CD4-positive, alpha-beta T cell treated with Interleukin-17A for 1 hour (primary cell): ENCODE measurements around the gene ZNF516.

Experiments
- DNase-seq: peaks from one replicate; pipeline ENCODE4 v3.0.0-alpha.2; 2020

Gene ZNF516

DNA sequence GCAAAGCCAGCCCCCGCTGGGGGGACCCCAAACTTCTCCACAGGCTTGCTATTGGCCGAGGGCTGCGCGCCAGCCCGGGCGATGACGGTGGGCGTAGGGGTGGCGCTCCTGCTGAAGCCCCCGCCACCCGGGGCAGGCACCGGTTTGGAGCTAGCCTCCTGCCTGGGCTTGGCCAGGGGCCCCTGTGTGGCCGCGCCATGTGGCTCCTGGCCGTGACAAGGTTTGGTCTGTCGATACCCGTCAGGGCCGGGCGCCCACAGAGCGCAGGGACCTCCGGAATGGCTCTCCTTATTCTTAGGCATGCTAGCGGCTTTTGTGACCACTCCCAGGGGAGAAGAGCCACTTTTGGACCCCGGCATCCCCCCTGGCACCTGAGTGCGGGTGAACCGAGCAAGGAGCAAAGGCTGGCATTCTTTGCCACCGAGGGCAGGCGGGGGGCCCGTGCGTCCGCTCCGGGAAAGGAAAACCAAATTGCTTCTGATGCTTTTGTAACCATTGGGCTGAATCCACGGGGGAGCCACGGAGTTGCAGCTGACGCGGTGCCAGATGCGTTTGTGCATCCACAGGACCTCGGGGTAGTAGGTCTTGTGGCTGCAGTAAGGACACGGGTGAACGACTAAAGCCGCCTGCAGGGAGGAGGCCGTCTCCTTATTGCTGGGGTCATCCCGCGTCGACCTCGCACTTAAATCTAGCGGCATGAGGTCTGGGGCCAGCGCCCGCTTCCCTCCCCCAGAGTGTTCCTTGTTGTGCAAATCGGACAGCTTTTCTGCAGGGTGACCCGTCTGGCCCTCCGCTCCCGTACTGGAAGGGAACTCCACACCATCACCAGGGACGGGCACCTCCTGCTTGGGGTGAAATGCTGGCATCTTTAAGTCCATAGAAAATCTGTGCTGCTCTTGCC, 115.6 kb downstream of the ZNF516 start:
- no peak for DNase-seq

DNA sequence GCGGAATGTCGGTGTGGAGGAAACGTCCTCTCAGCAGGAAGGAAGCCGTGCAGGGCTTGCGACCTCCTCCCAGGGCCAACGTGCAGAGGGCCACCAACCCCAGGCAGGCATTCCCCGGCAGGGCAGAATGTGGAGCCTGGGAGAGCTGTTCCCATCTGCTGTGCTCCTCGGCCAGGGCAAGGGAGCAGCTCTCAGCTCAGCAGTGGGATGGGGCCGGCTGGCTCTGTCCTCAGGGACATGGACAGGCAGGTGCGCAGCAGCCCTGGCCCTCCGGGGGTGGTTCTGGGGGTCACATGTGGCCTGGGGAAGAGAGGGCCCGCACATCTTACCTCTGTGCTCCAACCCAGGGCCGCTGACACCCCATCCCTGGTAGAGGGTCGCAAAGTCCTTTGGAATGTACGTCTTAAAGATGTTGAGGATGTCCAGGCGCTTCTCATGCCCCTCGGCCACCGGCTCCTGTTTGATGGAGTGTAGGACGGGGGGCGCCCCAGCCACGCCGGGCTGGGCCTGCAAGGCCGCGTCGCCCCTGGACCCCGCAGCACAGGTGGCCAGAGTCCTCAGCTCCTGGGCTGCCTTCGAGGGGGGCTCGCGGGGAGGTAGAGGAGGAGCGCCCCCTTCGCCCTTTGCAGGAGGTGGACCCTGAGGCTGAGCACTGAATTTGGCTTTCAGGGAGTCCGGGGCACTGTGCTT, 116.4 kb downstream of the ZNF516 start:
- no peak for DNase-seq

DNA sequence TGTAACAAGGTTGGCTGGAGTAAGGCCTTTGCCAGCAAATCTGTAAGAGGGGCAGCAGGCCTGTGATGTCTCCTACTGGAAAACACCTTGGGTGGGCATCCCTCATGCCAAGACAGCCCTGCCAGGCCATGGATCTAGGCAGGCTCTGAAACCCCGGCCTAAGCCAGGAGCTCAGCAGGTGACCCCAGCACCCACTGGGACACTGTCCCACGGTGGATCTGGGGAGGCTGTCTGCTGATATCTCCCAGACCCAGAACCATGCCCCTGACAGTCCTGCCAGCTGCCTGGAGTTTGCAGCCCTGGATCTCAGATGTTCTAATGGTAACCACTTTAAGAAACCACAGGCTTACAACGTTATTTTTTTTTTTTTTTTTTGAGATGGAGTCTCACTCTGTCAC, 117.7 kb downstream of the ZNF516 start:
- DNase-seq: no peak

DNA sequence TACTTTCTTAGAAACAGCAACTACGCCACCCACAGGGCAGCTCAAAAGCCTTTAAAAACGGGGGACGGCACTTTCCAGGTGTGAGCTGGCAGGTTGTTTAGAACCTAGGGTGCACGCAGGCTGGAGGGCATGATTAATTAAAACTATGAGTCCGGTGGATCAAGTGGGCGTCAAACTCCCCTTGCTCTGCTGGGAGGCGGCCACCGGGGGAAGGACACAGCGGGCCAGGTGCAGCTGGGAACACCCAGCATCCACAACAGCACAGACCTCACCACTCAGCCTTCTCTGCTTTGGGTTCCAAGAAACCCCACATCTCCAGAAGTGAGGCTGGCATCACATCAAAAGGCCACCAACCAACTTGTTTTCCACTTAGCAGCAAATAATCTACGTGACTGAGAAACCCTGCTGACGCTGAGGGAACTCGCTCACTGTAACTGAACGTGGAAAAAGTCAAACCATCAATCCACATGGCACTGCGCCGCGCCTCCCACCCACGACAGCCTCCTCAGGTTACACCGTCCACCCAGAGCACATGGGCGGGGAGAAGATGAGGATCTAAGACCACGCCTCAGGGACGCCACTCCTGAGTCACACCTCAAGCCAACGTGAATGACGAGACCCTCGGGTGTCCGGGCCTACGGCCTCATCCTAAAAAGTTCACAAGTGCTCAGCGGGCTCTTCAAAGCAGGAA, 118.2 kb downstream of the ZNF516 start:
- no peak for DNase-seq

DNA sequence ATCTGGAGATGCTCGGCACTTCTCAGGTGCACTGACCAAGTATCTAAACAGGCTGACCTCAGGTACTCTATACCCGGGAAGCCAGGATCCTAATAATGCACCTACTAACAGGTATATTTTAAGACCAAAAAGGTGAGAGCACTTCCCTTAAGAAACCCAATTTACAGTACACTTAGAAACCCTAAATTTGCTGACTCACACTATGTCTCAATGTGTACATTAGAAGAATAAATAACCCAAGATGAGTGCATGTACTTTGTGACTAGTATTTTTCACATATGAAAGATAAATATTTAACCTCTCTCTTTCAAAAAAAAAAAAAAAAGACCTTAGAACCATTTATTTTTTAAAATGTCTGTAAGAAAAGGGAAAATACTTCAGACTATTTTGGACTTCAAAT, 118.8 kb downstream of the ZNF516 start:
- no peak for DNase-seq

DNA sequence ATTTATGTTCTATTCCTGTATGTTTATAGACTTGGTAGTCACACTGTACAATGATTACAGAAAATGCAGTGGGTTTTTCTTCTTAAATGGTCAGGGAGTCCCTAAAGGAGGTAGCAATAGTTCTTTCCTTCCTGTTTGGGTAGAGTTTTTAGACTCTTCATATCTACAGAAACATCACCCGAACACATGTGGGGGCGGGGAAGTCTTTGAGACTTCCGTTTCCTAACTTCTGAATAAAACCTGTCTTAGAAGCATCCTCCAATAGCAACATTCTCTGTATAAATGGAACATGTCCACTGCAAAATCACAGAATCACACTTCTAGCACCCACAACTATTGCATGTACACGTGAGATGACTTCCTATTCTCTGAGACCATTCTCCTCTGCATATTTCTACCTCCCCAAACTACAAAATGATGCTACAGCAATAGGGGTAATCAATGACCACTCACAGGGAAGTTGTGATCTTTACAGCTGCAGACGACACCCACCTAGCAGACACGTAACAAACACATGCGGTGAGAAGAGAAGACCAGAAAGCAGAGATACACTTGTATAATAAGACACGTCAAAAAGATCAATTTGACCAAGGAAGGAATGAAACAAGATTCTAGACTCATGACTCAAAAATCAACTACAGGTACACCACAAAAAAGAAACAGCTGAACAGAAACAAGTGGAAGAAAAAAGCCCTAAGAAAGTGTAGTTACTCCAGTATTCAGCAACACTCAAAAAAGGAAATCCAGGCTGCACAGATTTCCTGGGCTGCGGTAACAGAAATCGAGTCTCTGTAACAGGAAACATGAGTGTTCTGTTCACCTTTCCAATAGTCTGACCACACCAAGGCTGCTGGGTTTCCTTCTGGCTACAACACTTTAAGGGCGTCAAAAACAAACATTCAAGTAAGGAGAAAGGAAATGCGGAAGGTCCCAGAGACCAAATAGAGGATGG, 120.4 kb downstream of the ZNF516 start:
- peak; percentile 28 for DNase-seq

DNA sequence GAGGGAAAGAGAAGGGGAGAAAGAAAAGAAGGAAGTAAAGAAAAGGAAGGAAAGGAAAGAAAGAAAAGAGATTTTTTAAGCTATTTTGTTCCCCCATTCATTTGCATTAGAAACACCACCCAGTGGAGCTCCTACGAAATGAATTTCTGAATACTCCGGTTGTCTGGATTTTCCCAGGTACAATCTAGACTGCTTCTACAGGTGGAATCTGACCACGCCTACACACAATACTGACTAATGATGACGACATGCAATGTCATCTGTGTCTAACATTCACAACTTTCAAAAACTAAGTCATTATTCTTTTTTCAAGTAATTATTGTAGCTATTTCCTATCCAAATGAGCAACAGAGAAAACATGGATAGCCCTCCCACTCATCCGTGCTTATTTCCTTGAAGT, 121.7 kb downstream of the ZNF516 start:
- no peak for DNase-seq

DNA sequence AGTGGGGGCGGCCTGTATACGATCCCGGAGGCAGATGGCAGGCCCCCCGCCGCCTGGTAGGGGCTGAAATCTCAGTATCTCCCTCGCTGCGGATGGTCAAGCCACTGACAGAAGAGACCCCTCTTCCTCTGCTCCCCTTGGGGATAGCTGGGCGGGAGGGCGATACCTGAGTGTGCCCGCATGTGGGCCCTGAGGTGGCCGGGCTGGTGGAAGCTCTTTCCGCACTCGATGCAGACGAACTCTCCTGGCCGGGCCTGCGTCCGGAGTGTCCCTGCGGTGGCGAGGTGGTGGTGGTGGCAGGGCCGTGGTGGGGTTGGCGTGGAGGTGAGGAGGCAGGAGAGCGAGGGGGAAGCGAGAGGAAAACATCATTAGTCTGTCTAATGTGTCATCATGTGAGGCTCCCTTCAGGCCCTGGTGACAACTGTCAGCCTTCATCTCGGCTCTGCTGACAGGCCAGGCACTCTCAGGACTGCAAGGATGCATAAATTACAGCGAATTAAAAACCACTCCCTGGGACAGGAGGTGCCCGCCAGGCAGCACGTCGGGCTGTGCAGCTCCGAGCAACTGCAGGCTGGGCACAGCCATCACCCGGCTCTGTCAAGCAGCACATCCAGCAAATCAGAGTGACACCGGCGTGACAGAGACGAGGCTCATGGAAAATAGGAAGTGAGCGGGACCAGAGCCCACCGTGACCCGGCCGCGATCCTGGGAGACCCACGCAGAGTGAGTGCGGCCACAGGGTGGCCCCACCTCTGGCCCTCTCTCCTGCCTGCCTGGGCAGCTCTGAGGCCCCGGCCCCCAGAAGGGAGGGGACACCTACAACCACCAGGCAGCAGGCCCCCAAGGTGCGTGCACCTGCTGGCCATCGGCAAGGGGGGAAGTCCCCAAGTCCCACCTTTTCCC, 123.5 kb downstream of the ZNF516 start:
- DNase-seq: no peak

DNA sequence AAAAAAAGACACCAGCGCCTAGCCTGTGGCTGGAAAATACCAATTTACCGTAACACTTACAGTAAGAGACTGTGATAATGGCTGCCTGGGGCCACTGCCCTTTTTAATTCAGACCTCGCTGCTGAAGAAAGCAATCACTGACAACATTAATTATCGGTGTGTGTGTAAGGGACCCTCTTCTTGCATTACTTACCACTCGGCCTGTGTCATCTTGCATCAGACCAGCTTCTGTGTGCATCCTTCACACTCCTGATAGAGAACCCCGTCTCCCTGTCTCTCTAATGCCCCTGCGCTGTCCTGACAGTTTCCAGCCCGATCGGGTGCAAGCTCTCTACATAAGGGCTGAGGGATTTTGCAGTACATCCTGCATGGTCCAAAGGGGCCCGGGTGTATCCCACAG, 124.4 kb downstream of the ZNF516 start:
- DNase-seq: no peak

DNA sequence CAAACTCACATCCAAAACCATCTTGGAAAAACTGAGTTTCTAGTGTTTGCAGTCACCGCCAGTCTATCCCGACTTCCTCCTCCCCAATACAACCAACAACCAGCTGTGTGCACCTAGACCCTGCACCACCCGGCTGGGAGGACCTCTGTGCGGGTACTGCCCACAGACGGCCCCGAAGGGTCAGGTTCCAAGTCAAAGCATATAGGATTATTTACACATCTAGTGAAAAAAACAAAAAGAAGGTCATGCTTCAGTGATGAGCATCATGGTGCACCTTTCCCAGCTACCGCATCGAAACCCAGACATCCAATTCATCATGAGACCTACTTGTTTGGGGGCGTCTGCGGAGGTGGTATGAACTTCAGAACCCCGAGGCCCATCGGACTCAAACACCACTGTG, 124.8 kb downstream of the ZNF516 start:
- no peak for DNase-seq

DNA sequence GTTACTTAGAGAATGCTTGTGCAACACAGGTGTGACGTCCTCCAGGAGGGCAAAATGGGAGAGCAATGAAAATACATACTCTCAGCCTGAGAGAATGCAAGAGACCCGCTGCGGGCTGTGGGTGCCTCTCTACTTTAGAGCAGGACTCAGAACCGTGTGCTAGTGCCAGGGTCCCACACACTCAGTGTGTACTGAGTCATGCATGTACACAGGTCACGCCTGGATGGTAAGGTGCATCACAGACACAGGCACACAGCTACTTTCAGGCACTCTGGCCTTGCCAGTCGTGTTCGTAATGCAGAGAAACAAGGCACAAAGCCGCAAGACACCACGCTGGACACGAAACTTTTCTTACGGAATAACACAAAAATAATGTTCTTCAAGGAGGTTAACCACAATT, 125.3 kb downstream of the ZNF516 start:
- no peak for DNase-seq

DNA sequence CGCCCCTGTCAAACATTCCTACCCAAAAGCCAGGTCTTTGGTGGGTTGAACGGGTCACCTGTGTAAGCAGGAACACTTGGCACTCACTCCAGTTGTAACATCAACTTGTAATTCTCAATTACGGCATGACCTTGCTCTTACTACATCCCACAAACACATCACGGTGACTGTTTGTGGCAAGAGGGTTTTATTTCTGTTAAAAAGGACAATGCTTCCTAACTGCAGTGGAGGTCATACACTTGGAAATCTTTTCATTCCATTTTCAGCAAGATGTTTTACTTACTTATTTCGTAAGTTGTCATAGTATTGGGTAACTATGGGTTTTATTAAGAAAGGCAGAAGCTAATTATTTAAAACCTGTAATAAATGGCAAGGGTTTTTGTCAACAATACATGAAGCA, 126.1 kb downstream of the ZNF516 start:
- DNase-seq: no peak

DNA sequence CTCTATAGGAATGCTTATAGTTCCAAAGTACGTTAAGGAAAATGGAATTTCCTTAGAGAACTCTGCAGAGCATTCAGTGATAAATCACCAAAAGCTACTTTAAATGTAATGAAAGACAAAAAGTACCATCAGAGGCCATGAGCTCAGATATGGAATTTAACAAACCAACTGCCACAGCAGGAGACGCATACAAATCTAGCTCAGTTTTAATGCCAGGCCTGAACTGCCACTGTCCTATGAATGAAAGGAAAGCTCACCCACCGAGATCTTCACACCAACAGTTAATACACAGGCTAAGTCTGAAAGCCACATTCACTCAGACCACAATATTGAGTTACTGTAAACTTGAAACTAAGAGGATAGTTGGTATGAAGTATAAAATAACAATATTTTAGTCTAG, 126.8 kb downstream of the ZNF516 start:
- no peak for DNase-seq

DNA sequence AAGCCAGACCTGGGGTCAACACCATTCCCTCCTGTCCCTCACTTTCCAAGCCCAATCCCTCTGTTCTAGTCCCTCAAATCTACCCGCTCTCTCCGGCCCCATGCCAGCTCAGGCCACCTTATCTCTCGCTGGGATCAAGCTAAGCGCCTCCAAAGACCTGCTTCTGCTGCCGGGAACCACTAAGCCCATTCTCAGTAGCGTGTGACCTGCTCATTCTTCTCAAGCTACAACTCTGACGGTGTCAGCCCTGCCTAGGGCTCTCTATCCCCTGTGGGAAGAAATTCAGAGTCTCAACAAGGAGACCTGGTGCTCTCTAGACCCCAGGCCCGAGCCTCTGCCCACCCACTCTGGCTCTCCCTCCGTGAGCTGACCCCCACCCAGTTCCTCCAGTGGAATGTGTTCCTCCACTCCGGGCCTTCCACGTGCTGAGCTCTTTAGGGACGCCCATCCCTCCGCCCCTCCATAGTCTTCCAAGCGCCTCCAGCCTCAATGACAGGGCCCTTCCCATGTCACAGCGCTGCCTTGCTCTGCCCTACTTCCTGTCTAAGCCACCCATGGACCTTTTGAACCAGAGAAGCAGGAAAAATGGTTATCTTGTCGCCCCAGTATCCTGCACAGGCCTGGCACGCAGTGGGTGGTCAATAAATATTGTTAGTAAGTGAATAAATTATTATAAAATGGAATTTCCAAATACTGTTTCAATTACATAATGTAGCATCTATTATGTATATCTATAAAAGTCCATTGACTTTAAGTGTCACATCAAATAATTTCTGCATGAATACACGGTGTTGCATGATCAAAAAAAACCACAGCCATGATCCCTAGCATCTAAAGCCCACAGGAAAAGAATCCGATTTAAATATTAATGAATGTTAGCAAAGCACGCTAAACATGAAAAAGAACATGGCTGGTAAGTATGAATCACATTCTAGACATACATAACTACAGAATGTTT, 127.6 kb downstream of the ZNF516 start:
- DNase-seq: no peak

DNA sequence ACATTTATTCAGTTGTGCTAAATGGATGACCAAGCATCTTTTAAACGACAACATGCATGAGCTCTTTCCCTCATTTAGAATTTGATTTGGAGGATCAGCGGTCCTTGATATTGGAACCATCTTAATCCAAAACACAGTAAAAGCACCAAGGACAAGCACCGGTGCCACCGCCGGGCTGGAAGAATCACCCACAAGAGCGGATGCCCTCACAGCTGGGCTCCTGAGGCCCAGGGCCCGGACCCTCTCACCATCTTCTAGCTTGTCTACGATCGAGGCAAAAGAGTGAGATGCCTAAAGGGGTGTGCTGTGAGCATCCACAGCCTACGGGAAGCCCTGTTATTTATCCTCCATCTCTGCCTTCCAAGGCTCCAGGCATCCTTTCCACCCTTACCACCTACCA, 129.5 kb downstream of the ZNF516 start:
- DNase-seq: no peak

DNA sequence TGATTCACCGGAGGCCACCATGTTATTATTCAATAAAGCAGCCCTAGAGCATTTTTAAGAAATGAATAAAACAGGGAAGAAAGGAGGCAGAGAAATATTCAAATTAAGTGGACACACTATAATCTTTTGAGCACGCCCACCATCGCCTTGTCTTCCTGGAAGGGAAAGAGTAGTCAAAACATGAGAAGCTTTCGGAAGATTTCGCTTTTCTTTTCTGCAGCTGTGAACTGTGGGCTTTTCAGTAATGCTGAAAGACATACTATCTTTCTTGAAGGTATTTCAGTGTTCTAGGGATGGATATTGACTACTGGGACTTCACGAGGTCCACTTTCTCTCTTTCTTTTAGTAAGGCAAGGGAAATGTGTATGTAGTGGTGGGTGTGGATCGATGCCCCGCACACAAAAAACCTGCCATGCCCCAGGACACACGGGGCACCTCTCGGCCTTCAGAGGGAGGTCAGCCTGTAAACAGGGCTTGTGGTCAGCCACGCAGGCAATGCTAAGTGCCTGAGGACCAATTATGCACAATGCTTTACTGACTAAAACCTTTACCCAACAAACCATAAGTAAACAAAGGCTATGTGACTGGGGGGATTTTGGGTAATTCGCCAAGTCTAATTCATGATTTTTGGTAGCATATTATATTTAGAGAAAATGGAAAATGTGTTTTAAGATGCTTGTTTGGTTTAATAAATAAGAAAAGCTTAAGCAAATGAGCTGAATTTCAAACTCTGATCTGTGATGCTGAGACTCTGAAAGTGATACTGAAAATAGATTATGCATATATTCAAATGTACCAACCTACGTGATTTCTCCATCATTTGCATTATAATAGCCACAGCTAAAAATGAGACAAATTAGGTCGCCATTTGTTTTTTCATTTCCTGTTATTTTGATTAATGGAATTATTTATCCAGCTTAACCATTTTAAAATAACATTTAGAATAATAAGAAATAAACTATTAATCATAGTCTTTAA, 130.5 kb downstream of the ZNF516 start:
- no peak for DNase-seq

DNA sequence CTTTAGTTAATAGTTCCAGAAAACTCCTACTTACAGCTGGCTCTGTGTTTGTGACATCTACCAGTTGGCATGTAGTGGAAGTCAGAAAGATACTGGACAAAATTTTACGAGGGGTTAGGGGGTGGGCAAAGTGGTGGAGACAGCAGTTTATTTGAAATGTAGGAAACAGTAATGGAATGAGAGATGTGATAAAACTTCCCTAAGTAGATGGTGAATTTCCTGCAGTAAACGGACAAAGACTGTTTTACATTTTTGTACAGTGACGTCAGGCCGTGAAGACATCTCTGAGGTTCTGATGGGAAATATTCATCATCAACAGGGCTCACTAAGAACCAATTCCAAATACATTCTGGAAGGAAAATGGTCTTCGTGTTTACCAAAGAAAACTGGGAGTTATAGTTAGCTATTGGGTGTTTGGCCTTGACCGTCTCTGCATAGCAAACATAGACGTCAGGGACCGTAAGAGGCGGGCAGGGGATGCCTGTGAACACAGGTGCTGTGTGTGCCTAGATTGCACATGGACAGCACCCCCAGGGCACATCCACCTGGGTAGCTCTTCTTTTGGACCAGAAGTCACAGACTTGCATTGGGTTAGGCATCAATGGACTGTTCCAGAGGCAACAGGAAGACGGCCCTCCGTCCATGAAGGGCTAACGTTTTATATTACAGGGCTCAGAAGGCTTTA, 131.5 kb downstream of the ZNF516 start:
- no peak for DNase-seq

DNA sequence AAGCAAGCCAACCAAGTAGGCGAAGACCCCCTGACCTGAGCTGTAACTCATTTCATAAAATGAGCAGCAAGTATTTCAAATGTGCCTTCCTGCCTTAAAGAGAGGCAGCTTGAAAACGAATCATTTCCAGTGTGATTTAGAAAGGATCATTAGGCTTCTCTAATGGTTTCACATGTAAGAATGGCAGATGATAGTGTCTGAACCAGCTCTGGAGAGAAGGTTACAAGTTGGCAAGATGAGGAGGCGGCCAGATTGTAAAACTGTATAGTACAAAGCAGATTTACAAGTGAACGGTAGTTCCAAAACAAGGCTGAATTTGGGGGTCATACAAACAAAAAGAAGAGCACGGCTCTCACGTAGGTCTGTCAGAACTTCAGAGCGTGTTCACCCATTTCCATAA, 132.4 kb downstream of the ZNF516 start:
- DNase-seq: no peak
